ENCODE measurements around the gene RRAS.

The RRAS gene

DNA sequence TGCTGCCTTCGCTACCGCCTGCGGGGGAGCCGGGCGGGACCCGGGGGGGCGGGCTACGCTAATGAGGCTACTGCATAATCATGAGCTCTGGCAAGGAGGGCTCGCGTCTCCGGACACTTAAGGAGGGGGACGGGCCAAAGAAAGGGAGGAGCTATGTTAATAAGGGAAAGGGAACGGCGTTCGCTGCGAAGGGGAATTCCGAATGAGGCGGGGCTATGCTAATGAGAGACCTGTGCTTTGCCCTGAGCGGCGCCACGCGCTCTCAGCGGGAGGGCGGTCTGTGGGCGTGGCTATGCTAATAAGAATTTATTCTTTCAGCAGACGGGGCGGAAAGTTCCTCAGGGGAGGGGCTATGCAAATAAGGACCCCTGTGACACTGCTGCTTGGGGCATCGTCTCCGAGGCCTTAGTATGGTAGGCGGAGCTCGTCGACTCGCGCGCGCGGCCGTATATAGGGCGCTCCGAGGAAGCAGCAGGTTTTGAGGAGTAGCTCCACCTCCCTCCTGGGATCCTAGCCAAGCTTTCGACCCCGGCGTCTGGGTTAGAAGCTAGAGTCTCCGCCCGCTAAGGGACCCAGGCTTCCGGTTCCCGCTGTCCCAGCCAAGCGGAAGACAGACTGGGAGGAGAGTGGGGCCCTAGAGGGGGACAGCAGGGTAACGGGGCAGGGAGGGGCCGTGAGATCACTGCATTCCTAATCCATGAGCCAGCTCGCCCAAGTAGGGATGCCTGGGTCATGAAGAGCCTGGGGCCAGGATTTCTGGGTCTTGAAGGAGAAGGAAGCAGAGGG is at the start of gene RRAS:
Gene RRAS (minus strand): TSS at position 31 of the 786 bp plus-strand sequence. CDS start 45 bp downstream, outside the sequence.
- TF ChIP-seq CTCF (IDR thresholded peaks at IDR 0.05) = no peak

GRCh38 chr19:49689133-49690078 is 49.5 kb upstream of the RRAS start, which contains the start of gene ADM5:
Gene ADM5, plus strand, starts transcription at chr19:49689594. Its CDS starts 244 bp downstream, at chr19:49689838.
- TF ChIP-seq CTCF (IDR thresholded peaks at IDR 0.05) = peak; percentile 44

- no peak for TF ChIP-seq CTCF (IDR thresholded peaks at IDR 0.05)
These were observed 48.7 kb upstream of the RRAS start for GRCh38 chr19:49688531-49689132.

- TF ChIP-seq CTCF (IDR thresholded peaks at IDR 0.05) = no peak
These were observed 47.8 kb upstream of the RRAS start for GRCh38 chr19:49687566-49688316.

DNA sequence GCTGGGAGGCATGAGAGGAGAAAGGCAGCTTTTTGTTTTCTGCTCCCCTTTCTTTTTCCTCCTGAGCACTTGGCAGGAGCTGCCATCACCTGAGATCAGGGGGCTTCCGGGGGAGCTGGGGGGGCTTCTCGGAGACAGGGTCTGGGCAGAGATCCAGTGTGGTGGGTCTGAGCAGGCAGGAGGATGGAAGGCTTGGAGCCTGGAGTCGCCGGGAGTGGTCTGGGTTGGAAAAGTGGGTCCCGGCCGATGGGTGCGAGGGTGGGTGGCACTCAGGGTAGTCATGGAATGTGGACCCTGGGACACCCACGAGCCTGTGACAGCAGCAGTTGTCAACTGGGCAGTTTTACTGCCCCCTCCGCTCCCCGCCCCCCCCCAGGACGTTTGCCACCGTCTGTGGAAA is 47.2 kb upstream of the RRAS start:
- no peak for TF ChIP-seq CTCF (IDR thresholded peaks at IDR 0.05)

GRCh38 chr19:49686503-49687088 is 46.7 kb upstream of the RRAS start:
- TF ChIP-seq CTCF (IDR thresholded peaks at IDR 0.05) = no peak
